Measurements from ENCODE around the gene NOA1.

DNA sequence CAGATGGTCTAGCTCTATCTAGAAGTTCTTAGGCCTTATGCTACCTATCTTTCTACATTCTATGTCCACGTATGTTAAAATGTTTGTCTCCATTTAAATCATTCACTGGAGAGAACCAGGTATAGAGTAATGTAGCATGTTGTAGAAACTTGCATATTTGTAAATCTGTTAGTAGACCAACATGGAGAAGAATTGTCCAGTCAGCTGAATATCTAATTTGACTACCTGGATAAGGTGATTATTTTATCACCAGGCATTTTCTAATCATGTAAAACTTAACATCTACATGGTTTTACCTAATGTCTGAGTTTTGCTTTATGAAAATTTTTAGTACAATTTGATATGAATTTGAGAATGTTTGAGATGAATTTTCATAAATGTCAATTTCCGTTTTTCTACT, 50.2 kb downstream of the NOA1 start:
- TF ChIP-seq EZH2phosphoT487 (IDR thresholded peaks at IDR 0.05; ENCODE audit: insufficient read depth, low read depth) (no peak), EZH2 (IDR thresholded peaks at IDR 0.05; ENCODE audit: insufficient read depth, poor library complexity, severe bottlenecking) (no peak)
